Middle frontal gyrus (tissue), 1 donor: ENCODE results near the gene LCLAT1.
"Not testable (repeated sequence)": the region's sequence is repeated elsewhere in the genome, so short reads cannot be mapped to it uniquely, and the experiment has no call there.

Experiments
- DNase-seq: peaks from one replicate; pipeline ENCODE4 v3.0.0-alpha.2; 2015; ENCODE audit warnings: low spot score; ENCODE audit errors: extremely low spot score

The LCLAT1 gene

DNA sequence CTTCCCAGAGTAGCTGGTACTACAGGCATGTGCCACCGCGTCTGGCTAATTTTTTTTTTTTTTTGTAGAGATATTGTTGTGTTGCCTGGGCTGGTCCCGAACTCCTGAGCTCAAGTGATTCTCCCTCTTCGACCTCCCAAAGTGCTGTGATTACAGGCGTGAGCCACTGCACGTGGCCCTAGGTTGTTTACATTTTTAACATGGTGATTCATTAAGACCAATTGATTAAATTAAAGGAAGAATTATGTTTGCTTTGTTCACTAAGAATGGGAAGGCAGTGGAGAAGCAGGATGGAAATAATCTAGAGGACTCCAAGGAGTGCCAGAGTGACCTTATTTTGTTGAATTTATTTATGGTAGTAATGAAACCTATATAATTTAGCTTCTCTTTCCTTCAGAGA, 7.5 kb downstream of the LCLAT1 start:
- DNase-seq, result no peak

DNA sequence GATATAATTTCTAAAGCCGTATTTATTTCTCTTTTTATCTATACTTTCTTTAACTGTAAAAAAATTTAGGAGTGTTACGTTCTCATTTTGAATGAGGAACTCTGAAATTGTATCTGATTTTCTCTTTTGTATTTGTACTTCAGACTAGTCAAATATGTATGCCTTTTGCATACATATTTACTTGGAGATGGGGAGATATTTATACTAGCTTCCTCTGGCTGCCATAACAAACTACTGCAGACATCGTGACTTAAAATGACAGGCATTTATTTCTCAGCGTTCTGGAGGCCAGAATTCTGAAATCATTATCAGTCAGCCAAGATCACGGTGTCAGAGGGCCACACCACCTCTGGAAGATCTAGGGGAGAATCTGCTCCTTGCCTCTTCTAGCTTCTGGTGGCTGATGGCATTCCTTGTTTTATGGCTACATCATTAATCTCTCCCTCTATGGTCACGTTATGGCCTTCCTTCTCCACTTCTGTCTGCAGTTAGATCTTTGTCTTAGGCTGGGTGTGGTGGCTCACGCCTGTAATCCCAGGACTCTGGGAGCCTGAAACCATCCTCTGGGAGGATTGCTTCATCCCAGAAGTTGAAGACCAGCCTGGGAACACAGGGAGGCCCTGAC, 8.2 kb downstream of the LCLAT1 start:
- no peak for DNase-seq

DNA sequence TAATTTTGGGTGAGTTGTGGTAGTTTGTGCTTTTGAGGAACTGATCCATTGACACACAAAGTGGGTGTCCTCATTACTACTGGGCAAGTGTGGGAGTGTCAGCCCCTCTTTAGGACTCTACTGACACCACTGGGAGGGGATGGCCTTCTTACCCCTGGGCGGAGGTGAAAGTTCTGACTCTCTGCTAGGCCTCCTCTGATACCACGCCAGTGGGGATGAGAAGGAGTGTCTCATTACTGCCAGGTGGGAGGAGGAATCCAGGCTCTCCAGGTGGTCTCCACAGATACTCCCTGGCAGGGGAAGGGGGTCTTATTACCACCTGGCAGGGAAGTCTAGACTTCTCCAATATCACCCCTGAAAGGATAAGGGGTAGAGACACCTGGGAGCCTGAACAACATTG, 9.1 kb downstream of the LCLAT1 start:
- no peak for DNase-seq

DNA sequence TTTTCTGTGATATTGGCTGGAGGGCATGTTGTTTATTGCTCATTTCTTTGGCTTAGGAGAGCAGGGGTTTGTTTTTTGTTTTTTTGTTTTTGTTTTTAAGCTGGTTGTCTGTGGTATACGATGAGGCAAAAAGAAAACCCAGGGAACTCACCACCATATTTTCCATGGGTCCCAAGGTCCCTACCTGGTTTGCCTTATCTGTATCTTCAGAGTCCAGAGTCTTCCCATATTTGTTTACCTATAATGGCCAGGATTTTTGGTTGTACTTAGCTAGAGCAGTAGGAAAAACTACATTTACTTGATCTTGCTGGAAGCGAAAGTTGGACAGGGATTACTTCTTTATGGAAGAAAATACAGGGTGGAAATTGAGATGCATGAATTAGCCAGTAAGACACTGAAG, 9.5 kb downstream of the LCLAT1 start:
- DNase-seq, result no peak

DNA sequence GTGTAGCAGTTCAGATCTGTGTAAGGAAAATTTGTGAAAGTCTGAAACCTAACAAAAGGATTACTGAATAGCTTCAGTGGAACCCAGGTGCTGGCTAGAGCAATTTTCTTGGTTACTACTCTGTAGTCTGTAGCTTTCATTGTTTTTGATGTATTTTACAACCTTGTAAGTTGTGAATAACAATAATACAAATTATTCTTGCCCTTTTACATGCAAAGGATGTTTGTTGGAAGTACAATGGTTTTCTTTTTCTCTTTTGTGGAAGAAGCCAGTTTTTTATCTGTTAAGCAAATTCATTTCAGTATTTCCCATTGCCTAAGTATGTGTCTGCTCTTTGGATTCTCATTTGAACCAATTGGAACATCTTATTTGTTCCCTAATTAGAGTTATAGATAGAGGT, 10.2 kb downstream of the LCLAT1 start:
- DNase-seq, result no peak

DNA sequence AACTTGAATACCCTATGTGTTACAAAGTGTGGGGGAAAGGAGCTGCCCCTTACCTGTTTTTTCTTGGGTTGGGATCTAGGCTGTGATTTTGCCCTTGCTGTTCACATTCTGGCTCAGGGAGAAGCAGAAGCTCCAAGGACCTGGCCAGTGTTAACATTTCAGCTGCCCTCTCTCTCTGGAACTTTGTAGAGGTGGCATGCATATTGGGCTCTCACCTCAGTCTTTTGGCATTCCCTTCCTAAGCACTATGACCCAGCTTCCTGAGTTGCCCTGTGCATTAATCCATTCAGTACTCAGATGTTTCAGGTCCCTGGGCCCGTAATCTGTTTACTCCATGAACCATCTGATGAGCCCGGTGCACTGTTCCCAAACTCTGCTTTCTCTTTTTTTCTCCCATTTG, 12.1 kb downstream of the LCLAT1 start:
- no peak for DNase-seq

DNA sequence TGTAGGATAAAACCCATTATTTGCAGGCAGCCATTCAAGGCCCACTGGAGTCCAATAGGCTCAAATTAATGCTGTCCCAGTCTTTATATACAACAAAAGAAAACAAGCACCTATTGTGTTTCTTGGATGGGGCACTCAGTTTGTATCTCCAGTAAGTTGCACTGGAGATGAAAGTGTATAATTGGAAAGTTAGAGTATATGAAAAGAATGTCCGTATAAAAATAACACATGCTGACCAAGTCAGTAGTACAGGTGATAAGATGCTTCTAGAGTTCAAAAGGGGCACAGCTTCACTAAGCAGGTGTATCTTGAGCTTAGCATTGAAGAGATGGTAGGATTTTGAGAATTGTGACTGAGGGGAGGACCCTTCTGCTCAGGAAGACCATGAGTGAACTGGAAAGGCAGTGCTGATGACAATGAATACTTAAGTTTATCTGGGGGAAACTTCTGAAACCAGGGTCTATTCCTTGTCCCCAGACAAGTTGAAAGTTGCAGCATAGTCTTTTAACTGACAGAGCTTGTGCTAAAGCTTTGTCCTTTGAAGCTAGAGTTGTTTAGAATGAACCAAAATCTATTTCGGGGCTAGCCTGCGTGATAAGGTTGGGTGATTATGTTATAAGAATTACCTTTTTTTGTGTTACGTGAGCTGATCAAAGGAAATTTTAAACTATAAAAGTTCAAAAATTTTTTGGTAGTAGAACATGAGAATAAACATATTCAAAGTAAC, 15.2 kb downstream of the LCLAT1 start:
- DNase-seq, result no peak

DNA sequence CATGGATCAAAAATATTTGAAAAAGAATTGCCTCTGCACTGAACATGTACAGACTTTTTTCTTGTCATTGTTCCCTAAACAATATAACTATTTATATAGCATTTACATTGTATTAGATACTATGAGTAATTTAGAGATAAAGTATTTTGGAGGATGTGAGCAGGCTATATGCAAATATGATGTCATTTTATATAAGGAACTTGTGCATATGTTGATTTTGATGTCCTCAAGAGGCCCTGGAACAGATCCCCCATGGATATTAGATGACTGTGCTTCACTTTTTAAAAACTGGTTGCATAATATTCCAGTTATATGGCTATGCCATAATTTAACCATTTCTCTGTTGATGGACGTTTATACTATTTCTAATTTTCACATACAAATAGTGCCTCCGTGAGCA, 16.5 kb downstream of the LCLAT1 start:
- DNase-seq, result no peak

DNA sequence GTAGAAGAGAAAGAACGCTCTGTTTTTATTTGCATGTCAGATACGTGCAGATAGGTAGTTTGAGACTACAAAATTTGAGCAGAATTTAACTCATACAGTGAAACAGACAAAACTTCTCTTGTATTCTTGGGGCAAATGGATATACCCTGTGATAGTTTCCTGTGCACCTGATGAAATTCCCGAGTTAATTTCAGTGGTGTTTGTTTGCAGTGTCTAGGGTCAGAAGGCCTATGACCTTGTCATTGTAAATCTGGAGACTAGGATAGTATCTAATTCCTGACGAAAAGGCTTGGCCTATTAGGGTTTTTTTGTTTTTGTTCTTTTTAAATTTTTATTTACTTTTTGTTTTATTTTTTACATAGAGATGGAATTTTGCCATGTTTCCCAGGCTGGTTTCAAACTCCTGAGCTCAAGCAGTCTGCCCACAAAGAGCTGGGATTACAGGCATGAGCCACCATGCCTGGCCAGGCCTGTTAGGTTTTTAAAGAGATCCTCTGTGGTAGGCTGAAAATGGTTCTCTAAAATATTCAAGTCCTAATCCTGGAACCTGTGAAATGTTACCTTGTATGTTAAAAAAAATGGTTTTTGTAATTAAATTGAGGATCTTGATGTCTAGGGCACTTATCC, 17.6 kb downstream of the LCLAT1 start:
- DNase-seq, result no peak

DNA sequence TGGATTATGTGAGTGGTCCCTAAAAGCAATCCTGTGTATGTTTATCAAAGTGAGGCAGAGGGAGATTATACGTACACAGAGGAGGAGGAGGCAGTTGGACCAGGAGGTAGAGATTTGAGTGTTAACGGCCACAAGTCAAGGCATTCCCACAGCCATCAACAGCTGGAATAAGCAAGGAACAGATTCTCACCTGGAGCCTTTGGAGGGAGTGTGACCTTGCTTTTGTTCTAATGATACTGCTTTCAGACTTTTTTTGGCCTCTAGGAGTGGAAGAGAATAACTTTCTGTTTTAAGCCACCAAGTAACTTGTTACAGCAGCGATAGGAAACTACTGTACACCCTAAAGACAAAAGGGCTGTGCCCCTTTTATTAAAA, 18.1 kb downstream of the LCLAT1 start:
- DNase-seq, result no peak

DNA sequence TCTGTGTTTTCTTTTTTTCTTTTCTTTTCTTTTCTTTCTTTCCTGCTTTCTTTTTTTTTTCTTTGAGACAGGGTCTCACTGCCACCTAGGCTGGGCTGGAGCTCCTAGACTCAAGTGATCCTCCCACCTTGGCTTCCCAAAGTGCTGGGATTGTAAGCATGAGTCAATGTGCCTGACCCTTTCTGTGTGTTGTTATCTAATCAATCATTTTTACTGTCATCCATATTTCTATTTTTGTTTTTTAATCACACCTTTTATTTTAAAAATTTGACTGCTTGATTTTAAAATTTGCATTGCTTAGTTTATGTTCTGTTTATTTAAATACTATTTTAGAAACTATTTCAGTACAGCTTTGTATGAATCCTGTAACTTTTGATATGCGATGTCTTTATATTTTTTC, 19.2 kb downstream of the LCLAT1 start:
- no peak for DNase-seq

DNA sequence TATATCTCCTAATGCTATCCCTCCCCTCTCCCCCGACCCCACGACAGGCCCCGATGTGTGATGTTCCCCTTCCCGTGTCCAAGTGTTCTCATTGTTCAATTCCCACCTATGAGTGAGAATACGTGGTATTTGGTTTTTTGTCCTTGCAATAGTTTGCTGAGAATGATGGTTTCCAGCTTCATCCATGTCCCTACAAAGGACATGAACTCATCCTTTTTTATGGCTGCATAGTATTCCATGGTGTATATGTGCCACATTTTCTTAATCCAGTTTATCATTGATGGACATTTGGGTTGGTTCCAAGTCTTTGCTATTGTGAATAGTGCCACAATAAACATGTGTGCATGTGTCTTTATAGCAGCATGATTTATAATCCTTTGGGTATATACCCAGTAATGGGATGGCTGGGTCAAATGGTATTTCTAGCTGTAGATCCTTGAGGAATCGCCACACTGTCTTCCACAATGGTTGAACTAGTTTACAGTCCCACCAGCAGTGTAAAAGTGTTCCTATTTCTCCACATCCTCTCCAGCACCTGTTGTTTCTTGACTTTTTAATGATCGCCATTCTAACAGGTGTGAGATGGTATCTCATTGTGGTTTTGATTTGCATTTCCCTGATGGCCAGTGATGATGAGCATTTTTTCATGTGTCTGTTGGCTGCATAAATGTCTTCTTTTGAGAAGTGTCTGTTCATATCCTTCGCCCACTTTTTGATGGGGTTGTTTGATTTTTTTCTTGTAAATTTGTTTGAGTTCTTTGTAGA, 20.2 kb downstream of the LCLAT1 start:
- not testable (repeated sequence) for DNase-seq

DNA sequence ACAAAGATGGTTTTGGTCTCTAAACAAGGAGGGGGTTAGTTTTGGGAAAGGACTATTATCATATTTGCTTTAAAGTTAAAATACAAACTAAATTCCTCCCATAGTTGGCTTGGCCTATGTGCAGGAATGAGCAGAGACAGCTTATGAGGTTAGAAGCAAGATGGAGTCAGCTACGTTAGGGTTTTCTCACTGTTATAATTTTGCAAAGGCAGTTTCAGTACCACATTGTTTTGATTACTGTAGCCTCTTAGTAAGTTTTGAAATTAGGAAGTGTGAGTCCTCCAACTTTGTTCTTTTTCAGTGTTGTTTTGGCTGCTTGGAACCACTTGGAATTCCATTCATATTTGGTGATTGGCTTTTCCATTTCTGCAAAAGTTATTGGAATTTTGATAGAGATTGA, 23.4 kb downstream of the LCLAT1 start:
- DNase-seq, result no peak

DNA sequence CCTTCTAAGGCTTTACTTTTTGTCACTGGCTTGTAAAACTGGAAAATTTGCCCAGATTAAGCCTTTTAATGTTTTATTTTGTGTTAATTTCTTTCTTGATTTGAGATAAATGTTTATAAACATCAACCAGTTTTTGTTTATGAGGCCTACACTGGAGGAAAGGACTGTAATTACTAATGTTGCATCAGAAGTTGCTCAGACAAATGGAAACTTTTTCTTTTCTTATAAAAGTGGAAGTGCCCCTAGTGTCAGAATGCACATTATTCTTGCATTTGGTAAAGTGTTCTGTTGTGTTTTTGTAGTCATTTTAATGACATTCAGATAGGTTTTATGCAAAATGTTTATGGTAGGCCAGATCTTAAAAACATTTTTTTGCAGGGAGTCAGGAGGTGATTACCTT, 25.3 kb downstream of the LCLAT1 start:
- DNase-seq, result no peak

DNA sequence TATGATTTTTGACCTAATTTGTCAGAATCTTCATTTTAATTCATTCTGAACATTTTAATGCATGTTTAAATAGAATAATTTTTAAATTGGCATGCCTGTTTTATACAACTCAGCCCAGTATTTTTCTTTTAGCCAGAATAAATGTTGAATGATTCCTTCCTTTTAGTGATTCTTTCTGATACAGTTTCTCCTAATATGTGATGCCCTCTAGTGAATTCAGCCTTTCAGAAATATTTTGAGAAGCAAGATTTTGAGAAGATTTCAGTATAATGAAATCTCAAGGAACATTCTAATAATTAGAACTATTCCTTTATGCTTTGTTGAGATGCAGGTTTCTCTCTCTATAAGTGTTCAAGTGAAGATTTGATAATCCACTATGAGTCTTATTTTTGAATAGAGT, 28.5 kb downstream of the LCLAT1 start:
- DNase-seq, result no peak

DNA sequence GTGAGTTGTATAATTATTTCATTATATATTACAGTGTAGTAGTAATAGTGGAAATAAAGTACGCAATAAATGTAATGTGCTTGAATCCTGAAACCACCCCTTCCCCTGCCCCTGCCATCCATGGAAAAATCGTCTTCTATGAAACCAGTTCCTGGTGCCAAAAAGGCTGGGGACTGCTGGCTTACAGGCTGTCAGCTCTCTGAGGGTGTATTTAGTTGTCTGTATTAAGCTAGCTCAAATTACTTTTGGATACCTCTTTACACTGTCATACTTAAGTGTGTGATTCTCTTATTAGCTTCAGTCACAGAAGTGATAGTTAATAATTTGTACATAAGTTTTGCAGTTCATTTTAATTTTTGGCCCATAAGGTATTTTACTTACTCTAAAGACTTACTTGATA, 29.6 kb downstream of the LCLAT1 start:
- no peak for DNase-seq

DNA sequence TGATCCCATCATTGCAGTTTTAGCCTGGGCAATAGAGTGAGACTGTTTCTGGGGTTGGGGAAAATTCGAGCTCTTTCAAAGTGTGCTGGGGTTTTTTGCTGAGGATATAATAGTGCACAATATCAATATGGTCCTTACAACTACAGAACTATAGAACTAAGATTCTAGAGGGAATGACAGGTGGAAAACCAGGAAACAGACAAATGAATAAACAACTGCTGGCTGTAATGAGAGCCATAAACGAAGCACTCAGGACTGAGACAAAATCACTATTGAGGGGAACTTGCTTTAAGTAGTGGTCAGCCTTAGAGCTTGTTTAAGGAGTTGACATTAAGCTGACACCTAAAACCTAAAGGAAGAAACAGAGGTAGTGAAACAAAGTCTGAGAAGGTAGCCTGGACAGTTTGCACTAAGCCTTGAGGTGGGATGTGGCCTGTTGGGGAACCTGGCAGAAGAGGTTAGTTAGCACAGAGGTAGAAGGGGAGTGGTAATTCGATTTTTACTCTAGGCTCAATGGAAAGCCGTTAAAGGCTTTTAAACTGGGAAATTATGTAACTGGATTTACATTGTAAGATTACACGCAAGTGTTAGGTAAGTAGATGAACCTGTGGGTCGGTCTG, 33.8 kb downstream of the LCLAT1 start:
- no peak for DNase-seq

DNA sequence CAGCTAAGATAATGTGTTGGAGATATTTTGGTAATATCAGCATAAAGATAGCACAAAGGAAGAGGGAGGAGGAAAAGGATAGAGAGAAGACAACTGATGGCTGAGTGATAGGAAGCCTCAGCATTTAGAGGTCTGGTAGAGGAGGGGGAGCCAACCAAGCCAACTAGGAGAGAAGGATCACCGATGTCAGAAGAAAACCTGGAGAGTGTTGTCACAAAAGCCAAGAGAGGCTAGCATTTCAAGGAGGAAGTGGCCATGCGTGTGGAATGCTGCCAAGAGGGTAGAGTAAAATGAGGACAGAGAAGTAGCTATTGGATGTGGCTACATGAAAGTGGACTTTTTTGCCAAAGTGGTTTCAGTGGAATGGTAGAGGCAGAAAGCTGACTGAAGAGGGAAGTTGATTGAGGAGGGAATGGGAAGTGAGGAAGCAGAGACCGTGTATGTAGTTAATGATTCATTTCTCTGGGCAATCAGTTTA, 34.3 kb downstream of the LCLAT1 start:
- DNase-seq, result no peak

DNA sequence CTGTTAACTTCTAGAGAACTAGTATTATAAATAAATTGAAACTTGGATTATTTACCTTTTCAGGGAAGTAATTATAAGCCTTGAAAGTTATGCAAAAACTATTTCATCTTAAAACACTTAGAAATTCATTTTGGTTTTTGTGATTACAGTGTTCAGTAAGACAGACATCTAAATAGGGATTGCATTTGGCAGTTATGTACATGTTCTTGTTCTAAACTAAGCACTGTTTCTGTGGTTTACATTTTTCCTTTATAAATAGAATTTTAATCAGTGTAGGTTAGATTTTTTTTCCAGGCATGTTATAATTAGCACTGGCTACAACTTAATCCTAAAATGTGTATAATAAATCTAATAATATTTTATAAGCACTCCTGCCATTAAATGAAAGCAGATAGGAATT, 35.0 kb downstream of the LCLAT1 start:
- DNase-seq, result no peak

DNA sequence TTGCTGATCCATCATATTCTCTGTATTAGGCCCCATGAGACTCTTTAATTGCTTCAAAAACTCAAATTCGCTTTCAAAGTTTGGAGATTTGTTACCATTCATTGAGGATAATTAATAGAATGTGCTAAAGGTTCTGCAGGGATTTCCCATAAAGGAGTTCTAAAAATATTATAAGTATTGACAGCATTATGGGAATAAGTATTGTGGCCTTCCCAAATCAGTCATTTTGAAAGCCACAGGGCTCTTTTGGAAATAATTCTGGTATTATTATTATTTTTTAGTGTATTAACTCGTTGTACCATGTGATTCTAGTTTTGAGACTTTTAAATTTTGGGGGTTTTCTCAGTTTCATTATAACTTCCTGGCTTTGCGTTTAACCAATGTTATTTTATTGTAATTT, 37.1 kb downstream of the LCLAT1 start:
- no peak for DNase-seq

DNA sequence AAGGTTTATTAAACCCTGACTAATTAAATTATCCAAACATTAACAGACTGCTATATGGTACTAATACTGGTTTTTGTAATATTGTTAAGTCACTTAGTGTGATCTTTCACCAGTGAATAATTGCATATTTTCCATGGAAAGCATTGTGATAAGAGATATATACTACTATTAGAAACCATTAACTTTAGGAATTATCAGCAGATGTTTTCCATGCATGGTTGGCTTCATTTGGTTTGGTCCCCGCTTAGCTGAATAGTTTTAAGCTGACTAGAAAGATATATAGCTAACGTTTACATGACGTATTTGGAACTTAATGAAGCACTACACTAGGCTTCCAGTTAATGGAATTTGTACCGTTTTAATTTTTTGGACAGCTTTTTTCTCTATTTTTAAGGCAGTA, 37.9 kb downstream of the LCLAT1 start:
- DNase-seq, result no peak

DNA sequence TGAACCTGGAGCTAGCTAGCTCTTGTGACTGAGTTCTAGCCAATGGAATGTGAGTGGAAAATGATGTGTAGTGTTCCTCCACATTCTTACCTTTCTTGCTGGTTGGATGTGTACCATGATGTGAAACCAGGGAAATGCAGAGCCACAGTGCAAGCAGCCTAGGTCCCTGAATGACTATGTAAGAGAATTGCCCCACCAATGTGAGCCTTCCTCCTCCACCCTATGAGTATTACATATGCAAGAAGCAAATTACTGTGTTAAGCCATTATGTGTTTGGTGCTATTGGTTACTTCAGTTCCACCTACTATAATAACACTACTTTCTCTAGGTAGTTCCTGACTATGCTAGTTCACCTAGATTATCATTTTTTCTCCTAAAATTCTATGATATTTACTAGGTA, 39.6 kb downstream of the LCLAT1 start:
- no peak for DNase-seq
